Nephron progenitor cell (in vitro differentiated cells): ENCODE measurements around the gene TRIM41.
A peak's percentile ranks its signal among the peaks of the same experiment; 100 is the strongest.

ENCODE experiments used
- DNase-seq: peaks from one replicate; pipeline ENCODE4 v3.0.0; 2021
- H3K27ac Mint-ChIP-seq: 2 replicates; pipeline ENCODE4 v1.8.0; 2021; ENCODE audit warnings: mild to moderate bottlenecking, moderate library complexity, mixed read lengths
- H3K27me3 Mint-ChIP-seq: 2 replicates; pipeline ENCODE4 v1.8.0; 2021; ENCODE audit warnings: mild to moderate bottlenecking, low read depth, mixed read lengths; ENCODE audit not compliant: poor library complexity
- H3K36me3 Mint-ChIP-seq: 2 replicates; pipeline ENCODE4 v1.8.0; 2021; ENCODE audit warnings: low read depth, mixed read lengths
- H3K4me1 Mint-ChIP-seq: 2 replicates; pipeline ENCODE4 v1.8.0; 2021; ENCODE audit warnings: mixed read lengths
- H3K4me3 Mint-ChIP-seq: 2 replicates; pipeline ENCODE4 v1.8.0; 2021; ENCODE audit warnings: mild to moderate bottlenecking, moderate library complexity, mixed read lengths
- H3K9me3 Mint-ChIP-seq: 2 replicates; pipeline ENCODE4 v1.8.0; 2021; ENCODE audit warnings: mild to moderate bottlenecking, moderate library complexity, mixed read lengths
- CTCF ChIP-seq: fragments of 200-600 bp; sonication (generic); IDR thresholded peaks from 2 replicates; pipeline ENCODE4 v1.5.0; 2021; ENCODE audit warnings: antibody characterized with exemption

TRIM41 gene

GRCh38 chr5:181182651-181183050 lies 40.4 kb upstream of the TRIM41 start:
- Mint-ChIP-seq H3K27me3 (peaks cover 25% of the 10 kb centered on the region), H3K27ac (no peak overlapping the region), H3K4me1 (peaks cover 37% of the 10 kb centered on the region), H3K9me3 (peaks cover 10% of the 10 kb centered on the region), H3K4me3 (peak overlapping the region; percentile 77), H3K36me3 (no peaks in the 10 kb centered on the region)
- DNase-seq: no peak
- no peak for TF ChIP-seq CTCF

GRCh38 chr5:181184845-181185216 lies 38.2 kb upstream of the TRIM41 start:
- no peaks in the 10 kb centered on the region for H3K36me3 Mint-ChIP-seq
- peaks cover 40% of the 10 kb centered on the region for H3K27me3 Mint-ChIP-seq
- TF ChIP-seq CTCF: no peak
- H3K4me1 Mint-ChIP-seq: peaks cover 36% of the 10 kb centered on the region
- H3K4me3 Mint-ChIP-seq: no peak overlapping the region
- H3K9me3 Mint-ChIP-seq: peaks cover 16% of the 10 kb centered on the region
- H3K27ac Mint-ChIP-seq: no peak overlapping the region
- no peak for DNase-seq

GRCh38 chr5:181185560-181185959 lies 37.5 kb upstream of the TRIM41 start:
- Mint-ChIP-seq H3K27ac (no peak overlapping the region), H3K36me3 (no peaks in the 10 kb centered on the region), H3K4me1 (peaks cover 34% of the 10 kb centered on the region), H3K27me3 (peaks cover 44% of the 10 kb centered on the region), H3K4me3 (no peak overlapping the region), H3K9me3 (peaks cover 16% of the 10 kb centered on the region)
- DNase-seq: no peak
- no peak for TF ChIP-seq CTCF

- no peak for TF ChIP-seq CTCF
- H3K27ac Mint-ChIP-seq: no peak overlapping the region
- no peaks in the 10 kb centered on the region for H3K36me3 Mint-ChIP-seq
- H3K4me1 Mint-ChIP-seq: peaks cover 32% of the 10 kb centered on the region
- H3K9me3 Mint-ChIP-seq: peaks cover 16% of the 10 kb centered on the region
- no peak for DNase-seq
- peaks cover 49% of the 10 kb centered on the region for H3K27me3 Mint-ChIP-seq
- H3K4me3 Mint-ChIP-seq: no peak overlapping the region
These were observed 37.1 kb upstream of the TRIM41 start for GRCh38 chr5:181186022-181186421.

- Mint-ChIP-seq H3K27ac (no peak overlapping the region), H3K4me1 (peaks cover 29% of the 10 kb centered on the region), H3K27me3 (peaks cover 47% of the 10 kb centered on the region), H3K36me3 (no peaks in the 10 kb centered on the region), H3K4me3 (peak overlapping the region; percentile 99), H3K9me3 (peaks cover 16% of the 10 kb centered on the region)
- DNase-seq: no peak
- TF ChIP-seq CTCF: no peak
These were observed 36.0 kb upstream of the TRIM41 start for GRCh38 chr5:181186986-181187499.

- H3K9me3 Mint-ChIP-seq: peaks cover 15% of the 10 kb centered on the region
- peak overlapping the region; percentile 98 for H3K27ac Mint-ChIP-seq
- peak; percentile 82 for DNase-seq
- no peak for TF ChIP-seq CTCF
- no peaks in the 10 kb centered on the region for H3K36me3 Mint-ChIP-seq
- peaks cover 46% of the 10 kb centered on the region for H3K27me3 Mint-ChIP-seq
- H3K4me3 Mint-ChIP-seq: peak overlapping the region; percentile 99
- H3K4me1 Mint-ChIP-seq: peaks cover 32% of the 10 kb centered on the region
These were observed 35.4 kb upstream of the TRIM41 start for GRCh38 chr5:181187500-181188213.
